Mucosa of rectum (tissue), 2 donors: ENCODE results near the gene ANGPTL1.
"Not testable (repeated sequence)": the region's sequence is repeated elsewhere in the genome, so short reads cannot be mapped to it uniquely, and the experiment has no call there.

Source experiments
- H3K27ac ChIP-seq, 2 donors: one replicate each; pipeline ENCODE4 v1.7.0; 2013; ENCODE audit warnings: inconsistent platforms in 2 of 2, low read depth in 2 of 2, low read length in 2 of 2
- H3K27me3 ChIP-seq, 2 donors: one replicate each; pipeline ENCODE4 v1.7.0; 2013; ENCODE audit warnings: low read length in 2 of 2; ENCODE audit not compliant: control insufficient read depth in 2 of 2, insufficient read depth in 2 of 2
- H3K36me3 ChIP-seq, 2 donors: one replicate each; pipeline ENCODE4 v1.7.0; 2013; ENCODE audit warnings: low read length in 2 of 2; ENCODE audit not compliant: control insufficient read depth in 2 of 2, insufficient read depth in 2 of 2
- H3K4me1 ChIP-seq, 2 donors: one replicate each; pipeline ENCODE4 v1.7.0; 2013; ENCODE audit warnings: low read length in 2 of 2, mild to moderate bottlenecking in 1 of 2; ENCODE audit not compliant: control insufficient read depth in 2 of 2, insufficient read depth in 2 of 2
- H3K4me3 ChIP-seq, 2 donors: one replicate each; pipeline ENCODE4 v1.7.0; 2013; ENCODE audit warnings: low read length in 2 of 2
- H3K9ac ChIP-seq, 2 donors: one replicate each; pipeline ENCODE4 v1.7.0; 2013; ENCODE audit warnings: low read length in 2 of 2, low read depth in 1 of 2, mild to moderate bottlenecking in 1 of 2
- H3K9me3 ChIP-seq, 2 donors: one replicate each; pipeline ENCODE4 v1.7.0; 2013; ENCODE audit warnings: low read length in 2 of 2; ENCODE audit not compliant: control insufficient read depth in 2 of 2
- donor health status: healthy.
- donor health status: Normal muscosa, but diverticular disease.

ANGPTL1 gene

GRCh38 chr1:178869119-178869697, 1.7 kb downstream of the ANGPTL1 start:
- peak overlapping the region; percentile 22 to 65 for H3K4me3 ChIP-seq
- H3K4me1 ChIP-seq: peaks cover 6 to 26% of the 10 kb centered on the region in 2 donors
- H3K36me3 ChIP-seq: no peaks in the 10 kb centered on the region
- H3K9ac ChIP-seq: no peak overlapping the region
- no peaks in the 10 kb centered on the region for H3K27me3 ChIP-seq
- H3K9me3 ChIP-seq: no peaks in the 10 kb centered on the region
- peak overlapping the region; percentile 44 to 46 for H3K27ac ChIP-seq

DNA sequence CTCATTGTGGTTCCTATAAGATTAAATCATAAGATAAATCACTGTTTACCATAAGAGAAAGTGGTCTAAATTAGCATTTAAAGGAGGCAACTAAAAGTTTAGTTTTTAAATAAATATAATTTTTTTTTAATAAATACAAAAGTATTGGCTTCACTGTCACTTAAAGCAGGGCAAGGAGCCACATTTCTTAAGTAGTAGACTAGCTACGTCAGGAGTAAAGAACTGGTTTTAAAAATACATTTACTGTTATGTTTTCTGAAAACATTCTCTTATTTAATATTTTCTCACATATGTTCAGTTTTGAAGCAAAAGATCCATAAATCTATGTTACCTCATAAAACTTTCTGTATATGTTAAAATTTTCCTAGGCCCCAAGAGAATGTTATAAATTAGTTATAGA, 2.2 kb downstream of the ANGPTL1 start:
- H3K4me1 ChIP-seq: peaks cover 6 to 26% of the 10 kb centered on the region in 2 donors
- no peaks in the 10 kb centered on the region for H3K36me3 ChIP-seq

GRCh38 chr1:178867670-178868069, 3.2 kb downstream of the ANGPTL1 start:
- H3K27ac ChIP-seq: peak overlapping the region; percentile 67 to 75
- peak overlapping the region; percentile 57 to 65 for H3K4me3 ChIP-seq
- peaks cover 6 to 26% of the 10 kb centered on the region in 2 donors for H3K4me1 ChIP-seq

More for the DNA sequence above, 2.2 kb downstream of the ANGPTL1 start:
- no peak overlapping the region for H3K27ac ChIP-seq
- H3K4me3 ChIP-seq: peak overlapping the region; percentile 22 to 65
- H3K9ac ChIP-seq: no peak overlapping the region
- H3K9me3 ChIP-seq: no peaks in the 10 kb centered on the region
- no peaks in the 10 kb centered on the region for H3K27me3 ChIP-seq

DNA sequence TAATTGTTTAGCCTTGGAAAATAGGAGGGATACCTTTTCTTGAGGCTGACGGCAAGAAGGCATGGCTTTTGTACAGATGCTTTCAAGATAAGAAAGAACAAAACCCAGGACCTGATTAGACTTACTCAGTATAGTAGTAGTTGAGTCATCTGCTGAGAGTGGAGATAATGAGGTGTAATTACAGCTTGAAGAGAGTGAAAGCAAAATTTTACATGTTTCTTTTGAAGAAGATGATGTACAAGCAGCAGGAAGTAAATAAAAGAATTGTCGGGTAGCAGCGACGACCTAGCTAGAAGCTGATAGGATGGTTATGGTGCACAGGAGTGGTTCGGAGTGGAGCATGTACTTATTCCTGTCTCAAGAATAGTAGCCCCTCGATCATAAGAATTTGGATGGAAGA, 6.6 kb downstream of the ANGPTL1 start:
- H3K36me3 ChIP-seq: peaks cover 0 to 2% of the 10 kb centered on the region in 2 donors
- H3K9me3 ChIP-seq: no peaks in the 10 kb centered on the region
- no peak overlapping the region for H3K9ac ChIP-seq
- H3K27me3 ChIP-seq: no peaks in the 10 kb centered on the region
- peaks cover 4 to 8% of the 10 kb centered on the region in 2 donors for H3K4me1 ChIP-seq
- H3K27ac ChIP-seq: no peak overlapping the region
- no peak overlapping the region for H3K4me3 ChIP-seq

More at GRCh38 chr1:178867670-178868069, 3.2 kb downstream of the ANGPTL1 start:
- H3K9ac ChIP-seq: peak overlapping the region; percentile 60 to 63
- peaks cover 0 to 2% of the 10 kb centered on the region in 2 donors for H3K36me3 ChIP-seq
- H3K27me3 ChIP-seq: no peaks in the 10 kb centered on the region
- no peaks in the 10 kb centered on the region for H3K9me3 ChIP-seq

GRCh38 chr1:178862864-178863263, 8.0 kb downstream of the ANGPTL1 start:
- Histone ChIP-seq H3K4me3 (no peak overlapping the region), H3K9ac (no peak overlapping the region), H3K36me3 (peaks cover 0 to 2% of the 10 kb centered on the region in 2 donors), H3K27ac (no peak overlapping the region), H3K27me3 (no peaks in the 10 kb centered on the region), H3K9me3 (no peaks in the 10 kb centered on the region), H3K4me1 (peaks cover 4 to 5% of the 10 kb centered on the region in 2 donors)

GRCh38 chr1:178862416-178862815, 8.5 kb downstream of the ANGPTL1 start:
- no peak overlapping the region for H3K9ac ChIP-seq
- H3K36me3 ChIP-seq: peaks cover 0 to 2% of the 10 kb centered on the region in 2 donors
- H3K27ac ChIP-seq: no peak overlapping the region
- peaks cover 3% of the 10 kb centered on the region in 2 donors for H3K4me1 ChIP-seq
- no peak overlapping the region for H3K4me3 ChIP-seq
- no peaks in the 10 kb centered on the region for H3K9me3 ChIP-seq
- no peaks in the 10 kb centered on the region for H3K27me3 ChIP-seq

- no peak overlapping the region for H3K4me3 ChIP-seq
- no peak overlapping the region for H3K27ac ChIP-seq
- no peaks in the 10 kb centered on the region for H3K27me3 ChIP-seq
- H3K4me1 ChIP-seq: no peaks in the 10 kb centered on the region
- no peaks in the 10 kb centered on the region for H3K9me3 ChIP-seq
- H3K9ac ChIP-seq: no peak overlapping the region
- peaks cover 0 to 2% of the 10 kb centered on the region in 2 donors for H3K36me3 ChIP-seq
These were observed 13.8 kb downstream of the ANGPTL1 start for GRCh38 chr1:178857126-178857525.

DNA sequence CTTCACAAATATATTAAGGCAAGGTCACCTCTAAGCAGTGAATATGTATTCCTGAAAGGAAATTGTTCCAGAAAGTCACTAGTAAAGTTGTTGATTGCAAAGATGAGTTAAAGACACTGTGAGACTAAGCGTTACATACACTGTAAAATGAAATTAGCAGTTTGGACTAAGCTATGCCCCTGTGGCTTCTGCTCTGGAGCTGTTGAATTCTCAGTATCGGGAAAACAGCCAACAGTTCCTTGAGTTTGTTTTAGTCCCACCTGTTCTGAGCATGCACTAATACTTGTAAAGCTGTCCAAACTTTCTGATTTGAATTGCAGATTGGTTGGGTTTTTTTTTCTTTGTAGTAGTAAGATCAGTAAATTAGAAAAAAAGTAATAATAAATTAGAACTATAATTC, 21.0 kb downstream of the ANGPTL1 start:
- Histone ChIP-seq H3K4me3 (no peak overlapping the region), H3K27me3 (no peaks in the 10 kb centered on the region), H3K4me1 (no peaks in the 10 kb centered on the region), H3K27ac (no peak overlapping the region), H3K36me3 (peaks cover 0 to 5% of the 10 kb centered on the region in 2 donors), H3K9me3 (no peaks in the 10 kb centered on the region), H3K9ac (no peak overlapping the region)

- H3K27ac ChIP-seq, H3K4me3 ChIP-seq, H3K4me1 ChIP-seq, H3K9ac ChIP-seq, H3K27me3 ChIP-seq, H3K36me3 ChIP-seq, H3K9me3 ChIP-seq: not testable (repeated sequence)
These were observed 23.0 kb downstream of the ANGPTL1 start for GRCh38 chr1:178847919-178848318.

GRCh38 chr1:178847396-178847849, 23.5 kb downstream of the ANGPTL1 start:
- no peak overlapping the region for H3K27ac ChIP-seq
- H3K4me1 ChIP-seq: no peaks in the 10 kb centered on the region
- H3K9me3 ChIP-seq: no peaks in the 10 kb centered on the region
- peaks cover 0 to 5% of the 10 kb centered on the region in 2 donors for H3K36me3 ChIP-seq
- H3K4me3 ChIP-seq: no peak overlapping the region
- H3K9ac ChIP-seq: no peak overlapping the region
- no peaks in the 10 kb centered on the region for H3K27me3 ChIP-seq
